Endodermal cell (in vitro differentiated cells): Measurements from ENCODE around the gene CD83. TPM values are rescaled to one million over a fixed set of nuclear protein-coding genes. Genes with fewer than 3 reads are reported as not detected.
"Not testable (repeated sequence)": the region's sequence is repeated elsewhere in the genome, so short reads cannot be mapped to it uniquely, and the experiment has no call there.

Experiments used
- DNase-seq: peaks from one replicate; pipeline ENCODE4 v3.0.0-alpha.2; 2017
- H3K27ac ChIP-seq: 2 replicates; pipeline ENCODE4 v1.5.1; 2013; ENCODE audit warnings: mild to moderate bottlenecking, low read depth, low read length, moderate library complexity
- H3K27me3 ChIP-seq: 2 replicates; pipeline ENCODE4 v1.6.1; 2013; ENCODE audit warnings: mild to moderate bottlenecking, low read length, moderate library complexity; ENCODE audit not compliant: insufficient read depth, control insufficient read depth, poor library complexity, severe bottlenecking
- H3K36me3 ChIP-seq: 2 replicates; pipeline ENCODE4 v1.7.0; 2013; ENCODE audit warnings: mild to moderate bottlenecking, low read length, moderate library complexity; ENCODE audit not compliant: control insufficient read depth, insufficient read depth
- H3K4me1 ChIP-seq: one replicate; pipeline ENCODE4 v1.7.0; 2013; ENCODE audit warnings: low read length; ENCODE audit not compliant: control insufficient read depth, insufficient read depth
- H3K4me3 ChIP-seq: 2 replicates; pipeline ENCODE4 v1.5.1; 2013; ENCODE audit warnings: mild to moderate bottlenecking, low read length, moderate library complexity
- H3K9ac ChIP-seq: 2 replicates; pipeline ENCODE4 v1.6.1; 2013; ENCODE audit warnings: mild to moderate bottlenecking, low read length, moderate library complexity; ENCODE audit not compliant: poor library complexity, severe bottlenecking; ENCODE audit errors: extremely low read depth
- H3K9me3 ChIP-seq: 2 replicates; pipeline ENCODE4 v1.6.1; 2013; ENCODE audit warnings: mild to moderate bottlenecking, low read length, moderate library complexity; ENCODE audit not compliant: control insufficient read depth
- H3K27ac Mint-ChIP-seq: 2 replicates; pipeline ENCODE4 v1.8.0; 2020; ENCODE audit warnings: mixed read lengths
- H3K27me3 Mint-ChIP-seq: 2 replicates; pipeline ENCODE4 v1.8.0; 2021; ENCODE audit warnings: mild to moderate bottlenecking, mixed read lengths; ENCODE audit not compliant: insufficient read depth
- H3K36me3 Mint-ChIP-seq: 2 replicates; pipeline ENCODE4 v1.8.0; 2020; ENCODE audit warnings: low read depth, mixed read lengths
- H3K4me1 Mint-ChIP-seq: 2 replicates; pipeline ENCODE4 v1.8.0; 2020; ENCODE audit warnings: mixed read lengths
- H3K4me3 Mint-ChIP-seq: 2 replicates; pipeline ENCODE4 v1.8.0; 2020; ENCODE audit warnings: mild to moderate bottlenecking, moderate library complexity, mixed read lengths
- H3K9me3 Mint-ChIP-seq: 2 replicates; pipeline ENCODE4 v1.8.0; 2020; ENCODE audit warnings: mild to moderate bottlenecking, mixed read lengths
- WGBS, 2 experiments: methylation state at CpG; one replicate each; pipeline versions ENCODE4 v1.1.5 to v1.1.7; 2013; ENCODE audit warnings: missing lambda C conversion rate in 2 of 2, mixed read lengths in 1 of 2; ENCODE audit not compliant: insufficient coverage in 1 of 2, insufficient read length in 1 of 2; 5-methylcytosine and 5-hydroxymethylcytosine counted together
- total RNA-seq, 2 donors: library from RNA; stranded (reverse); fragmentation: NEBNext Ultra II Directional in 1 of 2; extraction: Animal tissue kit (Norgen Biotek cat#: 25700) in 1 of 2; gene quantifications; 2 replicates in 1 of 2; 3 replicates in 1 of 2; pipeline ENCODE4 v1.2.1, GENCODE V29; 2021
- TF ChIP-seq, protein P1 (sequence below): fragments of 200-600 bp; sonication (generic); conservative IDR thresholded peaks from 2 replicates; pipeline ENCODE4 v1.5.0; 2021; ENCODE audit warnings: antibody characterized with exemption, mild to moderate bottlenecking

Gene CD83
- total RNA-seq, 2 donors from 2014 or later: 2.8 to 7.0 TPM

DNA sequence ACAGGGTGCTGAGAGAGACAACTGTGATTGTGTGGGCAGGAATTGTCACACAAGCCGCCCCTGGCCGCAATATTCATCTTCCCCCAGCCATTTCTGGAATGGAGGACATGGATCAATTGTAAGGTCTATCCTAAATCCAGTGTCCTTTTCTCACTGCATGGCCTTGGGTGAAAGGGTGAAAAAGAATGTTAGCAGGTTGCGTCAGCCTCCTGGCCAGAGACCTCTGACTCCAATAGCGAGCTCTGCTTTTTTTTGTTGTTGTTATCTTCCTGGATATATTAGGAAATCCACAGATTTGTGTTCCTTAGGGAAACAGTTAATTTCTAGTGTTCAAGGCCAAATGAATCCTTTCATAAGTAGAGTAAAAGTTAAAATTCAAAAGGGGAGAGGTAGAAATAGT lies 47.1 kb upstream of the CD83 start:
- Histone ChIP-seq H3K4me1 (no peaks in the 10 kb centered on the region), H3K27ac (no peak overlapping the region), H3K36me3 (no peaks in the 10 kb centered on the region), H3K9me3 (no peaks in the 10 kb centered on the region), H3K27me3 (no peaks in the 10 kb centered on the region), H3K9ac (no peak overlapping the region), H3K4me3 (no peak overlapping the region)
- no peaks in the 10 kb centered on the region for H3K9me3 Mint-ChIP-seq
- H3K36me3 Mint-ChIP-seq: no peaks in the 10 kb centered on the region
- TF ChIP-seq, protein P1, sequence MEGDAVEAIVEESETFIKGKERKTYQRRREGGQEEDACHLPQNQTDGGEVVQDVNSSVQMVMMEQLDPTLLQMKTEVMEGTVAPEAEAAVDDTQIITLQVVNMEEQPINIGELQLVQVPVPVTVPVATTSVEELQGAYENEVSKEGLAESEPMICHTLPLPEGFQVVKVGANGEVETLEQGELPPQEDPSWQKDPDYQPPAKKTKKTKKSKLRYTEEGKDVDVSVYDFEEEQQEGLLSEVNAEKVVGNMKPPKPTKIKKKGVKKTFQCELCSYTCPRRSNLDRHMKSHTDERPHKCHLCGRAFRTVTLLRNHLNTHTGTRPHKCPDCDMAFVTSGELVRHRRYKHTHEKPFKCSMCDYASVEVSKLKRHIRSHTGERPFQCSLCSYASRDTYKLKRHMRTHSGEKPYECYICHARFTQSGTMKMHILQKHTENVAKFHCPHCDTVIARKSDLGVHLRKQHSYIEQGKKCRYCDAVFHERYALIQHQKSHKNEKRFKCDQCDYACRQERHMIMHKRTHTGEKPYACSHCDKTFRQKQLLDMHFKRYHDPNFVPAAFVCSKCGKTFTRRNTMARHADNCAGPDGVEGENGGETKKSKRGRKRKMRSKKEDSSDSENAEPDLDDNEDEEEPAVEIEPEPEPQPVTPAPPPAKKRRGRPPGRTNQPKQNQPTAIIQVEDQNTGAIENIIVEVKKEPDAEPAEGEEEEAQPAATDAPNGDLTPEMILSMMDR: no peak
- no peak overlapping the region for H3K4me3 Mint-ChIP-seq
- H3K27me3 Mint-ChIP-seq: no peaks in the 10 kb centered on the region
- H3K27ac Mint-ChIP-seq: no peak overlapping the region
- WGBS, 2 experiments: 94 to 100% methylated on average over 2 to 4 of the region's 4 CpGs
- H3K4me1 Mint-ChIP-seq: peaks cover 4% of the 10 kb centered on the region
- no peak for DNase-seq

DNA sequence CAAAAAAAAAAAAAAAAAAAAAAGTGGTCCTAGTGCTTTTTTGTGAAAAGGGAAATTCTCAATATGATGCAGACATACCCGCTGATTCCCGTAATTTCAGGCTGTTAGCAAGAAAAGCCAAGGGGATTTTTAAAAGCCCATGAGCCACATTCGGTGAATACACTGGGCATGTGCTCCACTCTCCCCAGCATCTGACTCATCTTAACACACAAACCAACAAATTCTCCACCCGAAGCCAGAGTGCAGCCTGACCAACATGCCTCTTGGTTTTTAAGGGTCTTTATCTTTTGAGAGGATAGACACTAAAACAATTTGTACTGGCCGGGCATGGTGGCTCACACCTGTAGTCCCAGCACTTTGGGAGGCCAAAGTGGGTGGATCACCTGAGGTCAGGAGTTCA lies 45.5 kb upstream of the CD83 start:
- Mint-ChIP-seq H3K4me3 (no peak overlapping the region), H3K36me3 (no peaks in the 10 kb centered on the region), H3K27ac (no peak overlapping the region), H3K27me3 (no peaks in the 10 kb centered on the region), H3K4me1 (peaks cover 2% of the 10 kb centered on the region), H3K9me3 (no peaks in the 10 kb centered on the region)
- no peak overlapping the region for H3K27ac ChIP-seq
- H3K36me3 ChIP-seq: no peaks in the 10 kb centered on the region
- no peak overlapping the region for H3K9ac ChIP-seq
- TF ChIP-seq, protein P1: no peak
- DNase-seq: no peak
- WGBS, 2 experiments: 83 to 100% methylated on average over 3 to 5 of the region's 5 CpGs
- no peaks in the 10 kb centered on the region for H3K9me3 ChIP-seq
- H3K4me3 ChIP-seq: no peak overlapping the region
- H3K4me1 ChIP-seq: no peaks in the 10 kb centered on the region
- no peaks in the 10 kb centered on the region for H3K27me3 ChIP-seq

DNA sequence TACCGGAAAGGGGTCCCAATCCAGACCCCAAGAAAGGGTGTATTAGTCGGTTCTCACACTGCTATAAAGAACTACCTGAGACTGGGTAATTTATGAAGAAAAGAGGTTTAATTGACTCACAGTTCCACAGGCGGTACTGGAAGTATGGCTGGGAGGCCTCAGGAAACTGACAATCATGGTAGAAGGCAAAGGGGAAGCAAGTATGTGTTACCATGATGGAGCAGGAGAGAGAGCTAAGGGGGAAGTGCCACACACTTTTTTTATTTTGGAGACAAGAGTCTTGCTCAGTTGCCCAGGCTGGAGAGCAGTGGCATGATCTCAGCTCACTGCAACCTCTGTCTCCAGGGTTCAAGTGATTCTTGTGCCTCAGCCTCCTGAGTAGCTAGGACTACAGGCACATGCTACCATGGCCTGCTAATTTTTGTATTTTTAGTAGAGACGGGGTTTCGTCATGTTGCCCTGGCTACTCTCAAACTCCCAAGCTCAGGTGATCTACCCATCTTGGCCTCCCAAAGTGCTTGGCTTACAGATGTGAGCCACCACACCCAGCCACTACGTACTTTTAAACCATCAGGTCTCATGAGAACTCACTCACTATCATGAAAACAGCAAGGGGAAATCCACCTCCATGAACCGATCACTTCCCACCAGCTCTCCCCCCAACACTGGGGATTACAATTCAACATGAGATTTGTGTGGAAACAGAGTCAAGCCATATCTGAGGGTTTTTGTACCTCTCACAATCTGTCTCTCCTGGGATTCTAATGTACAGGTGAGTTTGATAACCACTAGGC lies 43.8 kb upstream of the CD83 start:
- not testable (repeated sequence) for H3K4me3 Mint-ChIP-seq, H3K27me3 Mint-ChIP-seq, H3K9me3 ChIP-seq, DNase-seq, H3K36me3 ChIP-seq, H3K9ac ChIP-seq, H3K27ac Mint-ChIP-seq, H3K4me1 Mint-ChIP-seq, H3K4me1 ChIP-seq, H3K36me3 Mint-ChIP-seq, H3K27me3 ChIP-seq, H3K27ac ChIP-seq, H3K4me3 ChIP-seq, H3K9me3 Mint-ChIP-seq
- WGBS, 2 experiments: 95 to 98% methylated on average over 5 to 7 of the region's 7 CpGs
